Vagina (tissue), 2 donors: Measurements from ENCODE around the gene MERTK.

Experiments used
- CTCF ChIP-seq, 3 experiments: fragments of 450-650 bp in 2 of 3; fragments of 200-600 bp in 1 of 3; sonication (generic) in 1 of 3; IDR thresholded peaks; one replicate each; pipeline ENCODE4 v1.5.1; 2017 to 2019; ENCODE audit warnings: antibody characterized with exemption in 3 of 3, mild to moderate bottlenecking in 2 of 3, moderate library complexity in 2 of 3
- POLR2A ChIP-seq, 2 donors: fragments of 450-650 bp; IDR thresholded peaks; one replicate each; pipeline ENCODE4 v1.6.1; 2017; ENCODE audit warnings: antibody characterized with exemption in 2 of 2, mild to moderate bottlenecking in 2 of 2, moderate library complexity in 2 of 2
- POLR2AphosphoS5 ChIP-seq, 2 donors: sonication (generic); formaldehyde crosslinking; IDR thresholded peaks; one replicate each; pipeline ENCODE4 v1.9.0; 2017; ENCODE audit warnings: antibody characterized with exemption in 2 of 2, mild to moderate bottlenecking in 2 of 2, low read depth in 1 of 2; ENCODE audit not compliant: insufficient read depth in 1 of 2

- TF ChIP-seq CTCF (IDR thresholded peaks at IDR 0.05) (no peak), POLR2A (IDR thresholded peaks at IDR 0.05) (no peak), POLR2AphosphoS5 (IDR thresholded peaks at IDR 0.05; ENCODE audit: insufficient read depth in 1 of 2, low read depth in 1 of 2) (no peak)
Observed at GRCh38 chr2:111919794-111920608, 21.6 kb downstream of the MERTK start.
